K562 (cell line): ENCODE measurements around the gene FAM136A. TPM values are rescaled to one million over a fixed set of nuclear protein-coding genes. Genes with fewer than 3 reads are reported as not detected.

ENCODE experiments used
- ATAC-seq: fragments of 200-7000 bp; cut with Tn5 transposase; 3 replicates; pipeline ENCODE4 v1.9.1; 2020; ENCODE audit warnings: moderate library complexity
- BruUV-seq: library from RNA; stranded (reverse); fragments of 400-500 nt; replicated peaks from 2 replicates; lab custom pipeline; 2021; lab: Mats Ljungman, UMichigan
- CTCF ChIA-PET: fragments of 300-600 bp; formaldehyde crosslinking; extraction: SDS; loops from one replicate; lab custom pipeline; 2021; ENCODE audit warnings: low intra/inter-chr PET ratio; lab: Yijun Ruan, JAX
- POLR2A ChIA-PET: fragments of 300-600, 350-650 bp; sonication (Branson Sonifier 250); formaldehyde crosslinking; extraction: SDS; loops from one replicate; lab custom pipeline; 2021; ENCODE audit warnings: antibody characterized with exemption, inconsistent platforms; lab: Yijun Ruan, JAX
- DNase-seq, 4 experiments: peaks; one replicate each; pipeline versions ENCODE4 v3.0.0 to v3.0.0-alpha.2; 2011 to 2018; ENCODE audit warnings: low spot score in 3 of 4, mixed read lengths in 3 of 4; ENCODE audit errors: extremely low read depth in 1 of 4
- FAIRE-seq: peaks from 2 replicates; lab custom pipeline; 2011; peaks lifted over from hg19 to GRCh38; lab: Jason Lieb, UNC
- H2AFZ ChIP-seq: 2 replicates; pipeline ENCODE4 v1.6.0; 2011; ENCODE audit warnings: low read depth, low read length, control low read depth, inconsistent platforms
- H3K27ac ChIP-seq: fragments of 200-600 bp; 3 replicates; pipeline ENCODE4 v1.8.0; 2011; ENCODE audit warnings: low read depth, mild to moderate bottlenecking, control low read depth, inconsistent platforms, low read length, moderate library complexity, mixed read lengths; ENCODE audit errors: extremely low read depth
- H3K27me3 ChIP-seq, 2 experiments: fragments of 300-600 bp in 1 of 2; 2 replicates in 1 of 2; 3 replicates in 1 of 2; pipeline versions ENCODE4 v1.6.0 to v1.8.0; 2011; ENCODE audit warnings: inconsistent platforms in 2 of 2, low read length in 2 of 2, mild to moderate bottlenecking in 1 of 2, mixed read lengths in 1 of 2, moderate library complexity in 1 of 2; ENCODE audit not compliant: control insufficient read depth in 2 of 2, insufficient read depth in 2 of 2
- H3K36me3 ChIP-seq: fragments of 300-600 bp; 3 replicates; pipeline ENCODE4 v1.8.0; 2011; ENCODE audit warnings: mild to moderate bottlenecking, low read length, inconsistent platforms; ENCODE audit not compliant: control insufficient read depth, insufficient read depth
- H3K4me1 ChIP-seq, 2 experiments: fragments of 200-600 bp in 1 of 2; replicated peaks in 1 of 2; 2 replicates in 1 of 2; 3 replicates in 1 of 2; pipeline versions ENCODE4 v1.5.1 to v1.8.0; 2011; ENCODE audit warnings: inconsistent platforms in 2 of 2, low read length in 2 of 2, mild to moderate bottlenecking in 1 of 2, mixed read lengths in 1 of 2, moderate library complexity in 1 of 2; ENCODE audit not compliant: control insufficient read depth in 2 of 2, insufficient read depth in 2 of 2
- H3K4me2 ChIP-seq: 2 replicates; pipeline ENCODE4 v1.6.1; 2011; ENCODE audit warnings: low read length, control low read depth, inconsistent platforms, mixed read lengths; ENCODE audit not compliant: insufficient read depth
- H3K4me3 ChIP-seq: fragments of 200-600 bp; sonication (generic), shearing (Covaris generic); 2 replicates; pipeline ENCODE4 v1.5.1; 2016; ENCODE audit warnings: control low read depth, inconsistent platforms
- H3K79me2 ChIP-seq: fragments of 200-600 bp; 3 replicates; pipeline ENCODE4 v1.8.0; 2011; ENCODE audit warnings: low read length, inconsistent platforms; ENCODE audit not compliant: control insufficient read depth, insufficient read depth
- H3K9ac ChIP-seq, 2 experiments: 2 replicates each; pipeline versions ENCODE4 v1.6.0 to v1.6.1; 2011; ENCODE audit warnings: low read depth in 2 of 2, low read length in 2 of 2, control low read depth in 1 of 2, inconsistent platforms in 1 of 2, mild to moderate bottlenecking in 1 of 2, mixed read lengths in 1 of 2; ENCODE audit not compliant: insufficient read depth in 1 of 2
- H3K9me1 ChIP-seq: one replicate; pipeline ENCODE4 v1.6.0; 2011; ENCODE audit warnings: inconsistent platforms, mild to moderate bottlenecking, low read length, moderate library complexity; ENCODE audit not compliant: control insufficient read depth, insufficient read depth
- H3K9me3 ChIP-seq: replicated peaks from 2 replicates; pipeline ENCODE4 v1.5.1; 2011; ENCODE audit warnings: low read depth, low read length, inconsistent platforms; ENCODE audit not compliant: control insufficient read depth, insufficient read depth
- H4K20me1 ChIP-seq: replicated peaks from 2 replicates; pipeline ENCODE4 v1.6.1; 2011; ENCODE audit warnings: low read length, inconsistent platforms, mixed read lengths; ENCODE audit not compliant: control insufficient read depth, insufficient read depth
- CHD1 ChIP-seq: fragments of 200-600 bp; sonication (generic); IDR thresholded peaks from one replicate; pipeline ENCODE4 v1.6.1; 2012; ENCODE audit warnings: mild to moderate bottlenecking, moderate library complexity, low read length, inconsistent platforms
- FOXK2 ChIP-seq, 2 experiments: fragments of 450-650 bp; IDR thresholded peaks in 1 of 2; conservative IDR thresholded peaks in 1 of 2; 2 replicates each; pipeline ENCODE4 v1.6.1; 2016; ENCODE audit warnings: low read depth in 2 of 2, mild to moderate bottlenecking in 1 of 2
- GATAD2A ChIP-seq: fragments of 450-650 bp; IDR thresholded peaks from 2 replicates; pipeline ENCODE4 v1.6.1; 2017
- HNRNPH1 ChIP-seq: fragments of 200-400 bp; formaldehyde crosslinking; optimal IDR thresholded peaks from 2 replicates; pipeline ENCODE3; 2017; ENCODE audit warnings: low read depth, mild to moderate bottlenecking, low read length, moderate library complexity
- NCOA6 ChIP-seq: fragments of 450-650 bp; IDR thresholded peaks from 2 replicates; pipeline ENCODE4 v1.6.1; 2017; ENCODE audit warnings: mild to moderate bottlenecking
- NFATC3 ChIP-seq: fragments of 450-650 bp; IDR thresholded peaks from 2 replicates; pipeline ENCODE4 v1.6.1; 2017; ENCODE audit warnings: mild to moderate bottlenecking
- RAD21 ChIP-seq, 2 experiments: fragments of 250-450 bp in 1 of 2; fragments of 450-650 bp in 1 of 2; sonication (Bioruptor Pico) in 1 of 2; formaldehyde crosslinking in 1 of 2; IDR thresholded peaks in 1 of 2; conservative IDR thresholded peaks in 1 of 2; 2 replicates each; pipeline versions ENCODE4 v1.4.0 to v1.8.0; 2020 to 2022; ENCODE audit warnings: mild to moderate bottlenecking in 2 of 2, moderate library complexity in 1 of 2
- SMARCE1 ChIP-seq: fragments of 450-650 bp; IDR thresholded peaks from 2 replicates; pipeline ENCODE4 v1.7.1; 2016; ENCODE audit warnings: mild to moderate bottlenecking
- SREBF2 ChIP-seq: sonication (generic); formaldehyde crosslinking; IDR thresholded peaks from 2 replicates; pipeline ENCODE4 v1.4.0; 2020; ENCODE audit warnings: mild to moderate bottlenecking, missing genetic modification reagents
- ZC3H4 ChIP-seq: sonication (generic); formaldehyde crosslinking; IDR thresholded peaks from 2 replicates; pipeline ENCODE4 v1.9.0; 2021; ENCODE audit warnings: missing genetic modification reagents, borderline replicate concordance
- ZNF174 ChIP-seq: fragments of 250-450 bp; sonication (Bioruptor Pico); IDR thresholded peaks from 2 replicates; pipeline ENCODE4 v1.4.0; 2020; ENCODE audit warnings: mild to moderate bottlenecking
- ZNF212 ChIP-seq: fragments of 450-650 bp; formaldehyde crosslinking; IDR thresholded peaks from 2 replicates; pipeline ENCODE4 v1.4.0; 2020; ENCODE audit warnings: mild to moderate bottlenecking
- ZNF354B ChIP-seq: fragments of 250-450 bp; sonication (Bioruptor Pico); IDR thresholded peaks from 2 replicates; pipeline ENCODE4 v1.4.0; 2020
- ZNF583 ChIP-seq: fragments of 250-450 bp; sonication (Bioruptor Pico); IDR thresholded peaks from 2 replicates; pipeline ENCODE4 v1.4.0; 2020
- WGBS: fragments of 100-300 bp; shearing (Covaris generic); methylation state at CpG from one replicate; pipeline ENCODE4 v1.1.6; 2016; ENCODE audit warnings: low coverage, mixed read lengths; ENCODE audit not compliant: insufficient coverage; ENCODE audit errors: missing lambda C conversion rate; 5-methylcytosine and 5-hydroxymethylcytosine counted together
- in situ Hi-C: fragments of 300-500 bp; cut with MboI; formaldehyde crosslinking; loops from 4 replicates; pipeline ENCODE4 v1.15.0; 2018; ENCODE audit warnings: inconsistent platforms, mixed read lengths
- intact Hi-C: fragments of 100-400 bp; cut with micrococcal nuclease; formaldehyde crosslinking; loops from 2 replicates; pipeline ENCODE4 v1.14.2; 2022
- polyA plus RNA-seq, 8 experiments: library from polyadenylated mRNA; depleted of rRNA in 4 of 8; stranded (reverse) in 5 of 8; unstranded in 3 of 8; fragments of >200 nt; fragmentation: Nextera tagmentation in 2 of 8; fragmentation: Illumina TruSeq in 1 of 8; extraction: Ambion mirVana in 2 of 8; extraction: Trizol in 1 of 8; gene quantifications; 2 replicates each; pipeline versions ENCODE4 v1.2.1 to v1.2.3, GENCODE V29; 2011 to 2014; ENCODE audit warnings: inconsistent platforms in 1 of 8, missing spikeins in 1 of 8
- total RNA-seq, 7 experiments: library from RNA; depleted of rRNA in 6 of 7; stranded (reverse); fragments of >200 nt in 6 of 7; fragmentation: Illumina TruSeq in 2 of 7; extraction: Trizol in 2 of 7; gene quantifications; 2 replicates each; pipeline versions ENCODE4 v1.2.1 to v1.2.3, GENCODE V29; 2011 to 2021; ENCODE audit warnings: low replicate concordance in 1 of 7
- TF ChIP-seq, protein P1 (sequence below): IDR thresholded peaks from 2 replicates; pipeline ENCODE4 v1.6.1; 2012; ENCODE audit warnings: low read depth, low read length, improper control_type of control experiment, borderline replicate concordance
- TF ChIP-seq, protein P2 (sequence below): fragments of 200-800 bp; sonication (Bioruptor generic); IDR thresholded peaks from 2 replicates; pipeline ENCODE4 v1.6.1; 2017; ENCODE audit warnings: missing genetic modification characterization, missing compliant biosample characterization
- TF ChIP-seq, protein P3 (sequence below): fragments of 450-650 bp; IDR thresholded peaks from 2 replicates; pipeline ENCODE4 v1.6.1; 2017; ENCODE audit warnings: antibody characterized with exemption

The FAM136A gene
- total and polyA plus RNA-seq, 9 of the 15 experiments (the other 6 are each of a cell fraction or from before 2014, with no cell fraction given), result 89.0 to 151 (median 104) TPM

DNA sequence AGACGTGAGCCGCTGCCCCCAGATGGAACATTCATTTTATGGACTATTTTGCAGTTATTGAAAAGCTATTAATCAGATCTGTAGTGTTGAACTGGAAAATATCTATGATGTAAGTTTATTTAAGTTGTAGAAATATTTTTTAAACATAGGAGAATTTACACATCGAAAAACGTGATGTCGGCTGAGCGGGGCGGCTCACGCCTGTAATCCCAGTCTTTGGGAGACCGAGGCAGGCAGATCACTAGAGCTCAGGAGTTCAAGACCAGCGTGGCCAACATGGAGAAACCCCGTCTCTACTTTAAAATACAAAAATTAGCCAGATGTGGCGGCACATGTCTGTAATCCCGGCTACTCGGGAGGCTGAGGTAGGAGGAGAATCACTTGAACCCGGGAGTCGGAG is 51.4 kb downstream of the FAM136A start (continued):
- TF ChIP-seq NFATC3, result no peak
- no peak for TF ChIP-seq GATAD2A
- TF ChIP-seq RAD21 (CRISPR knock-in tag; conservative IDR thresholded peaks at IDR 0.05 in 1 of 2, IDR thresholded peaks at IDR 0.05 in 1 of 2), result no peak

DNA sequence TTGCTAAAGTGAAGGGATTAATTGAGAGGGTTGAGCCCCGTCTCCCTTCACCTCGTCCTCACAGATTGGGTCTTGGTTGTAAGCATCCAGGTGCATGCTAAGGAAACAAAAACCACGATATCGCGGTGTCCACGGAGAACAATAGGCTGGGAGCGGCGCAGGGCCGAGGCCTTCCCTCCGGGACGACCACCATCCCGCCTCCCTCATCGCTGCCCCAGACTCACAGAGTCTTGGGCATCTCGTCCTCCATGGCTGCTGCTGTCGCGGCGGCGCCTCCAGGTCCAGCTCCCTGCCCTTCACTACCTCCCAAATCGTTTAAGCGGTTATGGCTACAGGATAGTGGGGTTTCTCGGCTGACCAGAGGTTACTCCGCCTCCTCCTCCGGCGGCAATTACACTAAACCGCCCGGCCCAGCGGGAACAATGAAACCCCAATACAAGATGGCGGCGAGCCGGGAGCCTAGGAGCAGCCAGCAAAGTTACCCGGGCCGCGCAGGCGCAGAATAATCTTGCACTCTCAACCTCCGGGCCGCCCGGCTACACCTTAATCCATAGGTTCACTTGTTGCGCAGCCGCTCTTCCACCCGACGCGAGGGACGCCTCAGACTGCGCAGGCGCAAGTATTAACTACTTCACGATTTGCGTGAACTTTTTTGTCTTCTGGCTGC is 53.6 kb downstream of the FAM136A start, which contains the start of gene TIA1:
TIA1 (minus strand) TSS at position 448 of the 667 bp plus-strand sequence; CDS start at position 250, 198 bp downstream.
- Histone ChIP-seq H3K79me2 (peaks cover 50% of the 10 kb centered on the region), H2AFZ (peak within 1 kb of the TSS; percentile 91), H4K20me1 (no peaks in the 10 kb centered on the region), H3K9ac (peak within 1 kb of the TSS; percentile 98 to 99), H3K27ac (peak within 1 kb of the TSS; percentile 97), H3K4me3 (peak within 1 kb of the TSS; percentile 78), H3K9me1 (no peaks in the 10 kb centered on the region), H3K27me3 (no peaks in the 10 kb centered on the region), H3K4me2 (peak within 1 kb of the TSS; percentile 100), H3K9me3 (no peaks in the 10 kb centered on the region), H3K4me1 (peaks cover 16 to 28% of the 10 kb centered on the region in 2 experiments; a peak in 4 of 5 replicates), H3K36me3 (peaks cover 5% of the 10 kb centered on the region; the same call in 2 of the 3 replicates)
- ChIA-PET CTCF (no interaction called here), POLR2A (interaction anchor here (0.6 to 2.6 kb wide), 6 partner anchors 10 to 334 kb away, joined by 3 to 17 read pairs (median 7); partner anchors contain the start of genes MXD1, PCYOX1 and SNRPG)
- in situ Hi-C loops, result no loop called here
- BruUV-seq, result TSS peak; percentile 78
- ATAC-seq (peak; percentile 90), DNase-seq (peak; percentile 97 to 99 (median 98)), FAIRE-seq (peak; percentile 81)
- WGBS, result 1% methylated on average over 47 of the region's 47 CpGs
- intact Hi-C loops, result loop anchor here (2.0 kb wide), 3 partner anchors 44 to 106 kb away; partner anchors contain the start of genes C2orf42 and SNRPG
- no peak for TF ChIP-seq ZNF174 (CRISPR knock-in tag)
- TF ChIP-seq NCOA6, result no peak
- TF ChIP-seq, protein P1, sequence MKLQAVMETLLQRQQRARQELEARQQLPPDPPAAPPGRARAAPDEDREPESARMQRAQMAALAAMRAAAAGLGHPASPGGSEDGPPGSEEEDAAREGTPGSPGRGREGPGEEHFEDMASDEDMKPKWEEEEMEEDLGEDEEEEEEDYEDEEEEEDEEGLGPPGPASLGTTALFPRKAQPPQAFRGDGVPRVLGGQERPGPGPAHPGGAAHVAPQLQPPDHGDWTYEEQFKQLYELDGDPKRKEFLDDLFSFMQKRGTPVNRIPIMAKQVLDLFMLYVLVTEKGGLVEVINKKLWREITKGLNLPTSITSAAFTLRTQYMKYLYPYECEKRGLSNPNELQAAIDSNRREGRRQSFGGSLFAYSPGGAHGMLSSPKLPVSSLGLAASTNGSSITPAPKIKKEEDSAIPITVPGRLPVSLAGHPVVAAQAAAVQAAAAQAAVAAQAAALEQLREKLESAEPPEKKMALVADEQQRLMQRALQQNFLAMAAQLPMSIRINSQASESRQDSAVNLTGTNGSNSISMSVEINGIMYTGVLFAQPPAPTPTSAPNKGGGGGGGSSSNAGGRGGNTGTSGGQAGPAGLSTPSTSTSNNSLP, result no peak
- no peak for TF ChIP-seq ZNF354B (CRISPR knock-in tag)
- TF ChIP-seq HNRNPH1, result no peak
- TF ChIP-seq ZNF583 (CRISPR knock-in tag), result no peak
- TF ChIP-seq, protein P2, sequence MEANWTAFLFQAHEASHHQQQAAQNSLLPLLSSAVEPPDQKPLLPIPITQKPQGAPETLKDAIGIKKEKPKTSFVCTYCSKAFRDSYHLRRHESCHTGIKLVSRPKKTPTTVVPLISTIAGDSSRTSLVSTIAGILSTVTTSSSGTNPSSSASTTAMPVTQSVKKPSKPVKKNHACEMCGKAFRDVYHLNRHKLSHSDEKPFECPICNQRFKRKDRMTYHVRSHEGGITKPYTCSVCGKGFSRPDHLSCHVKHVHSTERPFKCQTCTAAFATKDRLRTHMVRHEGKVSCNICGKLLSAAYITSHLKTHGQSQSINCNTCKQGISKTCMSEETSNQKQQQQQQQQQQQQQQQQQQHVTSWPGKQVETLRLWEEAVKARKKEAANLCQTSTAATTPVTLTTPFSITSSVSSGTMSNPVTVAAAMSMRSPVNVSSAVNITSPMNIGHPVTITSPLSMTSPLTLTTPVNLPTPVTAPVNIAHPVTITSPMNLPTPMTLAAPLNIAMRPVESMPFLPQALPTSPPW (CRISPR knock-in tag), result no peak
- no peak for TF ChIP-seq SREBF2
- no peak; the same call in 1 of the 2 replicates for TF ChIP-seq ZC3H4 (CRISPR knock-in tag)
- no peak; a peak in 1 of 4 replicates for TF ChIP-seq FOXK2 (conservative IDR thresholded peaks at IDR 0.05 in 1 of 2, IDR thresholded peaks at IDR 0.05 in 1 of 2; ENCODE audit: low read depth in 2 of 2)
- no peak for TF ChIP-seq SMARCE1
- TF ChIP-seq CHD1, result peak; percentile 73
- TF ChIP-seq ZNF212 (CRISPR knock-in tag), result no peak
- TF ChIP-seq, protein P3, sequence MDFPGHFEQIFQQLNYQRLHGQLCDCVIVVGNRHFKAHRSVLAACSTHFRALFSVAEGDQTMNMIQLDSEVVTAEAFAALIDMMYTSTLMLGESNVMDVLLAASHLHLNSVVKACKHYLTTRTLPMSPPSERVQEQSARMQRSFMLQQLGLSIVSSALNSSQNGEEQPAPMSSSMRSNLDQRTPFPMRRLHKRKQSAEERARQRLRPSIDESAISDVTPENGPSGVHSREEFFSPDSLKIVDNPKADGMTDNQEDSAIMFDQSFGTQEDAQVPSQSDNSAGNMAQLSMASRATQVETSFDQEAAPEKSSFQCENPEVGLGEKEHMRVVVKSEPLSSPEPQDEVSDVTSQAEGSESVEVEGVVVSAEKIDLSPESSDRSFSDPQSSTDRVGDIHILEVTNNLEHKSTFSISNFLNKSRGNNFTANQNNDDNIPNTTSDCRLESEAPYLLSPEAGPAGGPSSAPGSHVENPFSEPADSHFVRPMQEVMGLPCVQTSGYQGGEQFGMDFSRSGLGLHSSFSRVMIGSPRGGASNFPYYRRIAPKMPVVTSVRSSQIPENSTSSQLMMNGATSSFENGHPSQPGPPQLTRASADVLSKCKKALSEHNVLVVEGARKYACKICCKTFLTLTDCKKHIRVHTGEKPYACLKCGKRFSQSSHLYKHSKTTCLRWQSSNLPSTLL, result no peak
